Measurements from ENCODE around the gene KCNT1. TPM values are rescaled to one million over a fixed set of nuclear protein-coding genes. Genes with fewer than 3 reads are reported as not detected.

Gene KCNT1
- total RNA-seq, 4 donors from 2014 or later, result 0.21 TPM; not detected in 3

DNA sequence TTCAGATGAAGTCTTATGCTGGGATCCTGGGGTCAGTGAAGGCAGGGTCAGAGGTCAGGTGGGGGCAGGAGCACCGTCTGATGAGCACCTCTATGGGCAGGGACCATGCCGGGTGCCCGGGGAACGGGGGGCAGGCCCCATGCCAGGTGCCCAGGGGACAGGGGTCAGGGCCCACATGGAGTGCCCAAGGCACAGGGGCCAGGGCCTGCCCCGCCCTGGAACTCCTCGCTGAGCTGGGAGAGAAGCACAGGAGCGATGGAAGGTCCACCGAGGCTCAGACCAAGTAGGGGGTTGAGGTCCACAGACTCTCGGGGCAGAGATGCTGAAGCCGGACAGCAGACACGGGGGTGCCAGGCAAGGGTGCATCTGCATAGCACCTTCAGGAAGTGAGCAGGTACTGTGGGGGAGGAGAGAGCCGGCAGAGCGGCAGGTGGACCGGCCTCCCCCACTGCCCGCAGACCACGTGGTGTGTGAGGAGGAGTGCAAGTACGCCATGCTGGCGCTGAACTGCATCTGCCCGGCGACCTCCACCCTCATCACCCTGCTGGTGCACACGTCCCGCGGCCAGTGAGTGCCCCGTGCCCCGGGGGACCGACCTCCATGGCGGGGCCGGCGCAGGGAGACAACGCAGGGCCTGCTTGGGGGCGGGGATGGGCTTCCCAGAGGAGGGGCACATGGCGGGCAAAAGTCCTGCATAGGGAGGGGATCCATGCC lies 67.7 kb downstream of the KCNT1 start:
- intact Hi-C loops (cut with DNase I), result no loop called here
- no peak overlapping the region for H3K27ac ChIP-seq
- 83 to 89% methylated on average over 8 to 30 of the region's 32 CpGs for WGBS, 2 donors
- TF ChIP-seq POLR2A (IDR thresholded peaks at IDR 0.05), result no peak
- TF ChIP-seq, protein P1, sequence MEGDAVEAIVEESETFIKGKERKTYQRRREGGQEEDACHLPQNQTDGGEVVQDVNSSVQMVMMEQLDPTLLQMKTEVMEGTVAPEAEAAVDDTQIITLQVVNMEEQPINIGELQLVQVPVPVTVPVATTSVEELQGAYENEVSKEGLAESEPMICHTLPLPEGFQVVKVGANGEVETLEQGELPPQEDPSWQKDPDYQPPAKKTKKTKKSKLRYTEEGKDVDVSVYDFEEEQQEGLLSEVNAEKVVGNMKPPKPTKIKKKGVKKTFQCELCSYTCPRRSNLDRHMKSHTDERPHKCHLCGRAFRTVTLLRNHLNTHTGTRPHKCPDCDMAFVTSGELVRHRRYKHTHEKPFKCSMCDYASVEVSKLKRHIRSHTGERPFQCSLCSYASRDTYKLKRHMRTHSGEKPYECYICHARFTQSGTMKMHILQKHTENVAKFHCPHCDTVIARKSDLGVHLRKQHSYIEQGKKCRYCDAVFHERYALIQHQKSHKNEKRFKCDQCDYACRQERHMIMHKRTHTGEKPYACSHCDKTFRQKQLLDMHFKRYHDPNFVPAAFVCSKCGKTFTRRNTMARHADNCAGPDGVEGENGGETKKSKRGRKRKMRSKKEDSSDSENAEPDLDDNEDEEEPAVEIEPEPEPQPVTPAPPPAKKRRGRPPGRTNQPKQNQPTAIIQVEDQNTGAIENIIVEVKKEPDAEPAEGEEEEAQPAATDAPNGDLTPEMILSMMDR (IDR thresholded peaks at IDR 0.05), result no peak
- no peaks in the 10 kb centered on the region for H3K36me3 ChIP-seq
- no peaks in the 10 kb centered on the region for H3K27me3 ChIP-seq
- H3K4me3 ChIP-seq (replicated peaks in 1 of 3), result no peak overlapping the region
- no peaks in the 10 kb centered on the region for H3K4me1 ChIP-seq
- no peak for DNase-seq
- no peaks in the 10 kb centered on the region for H3K9me3 ChIP-seq

DNA sequence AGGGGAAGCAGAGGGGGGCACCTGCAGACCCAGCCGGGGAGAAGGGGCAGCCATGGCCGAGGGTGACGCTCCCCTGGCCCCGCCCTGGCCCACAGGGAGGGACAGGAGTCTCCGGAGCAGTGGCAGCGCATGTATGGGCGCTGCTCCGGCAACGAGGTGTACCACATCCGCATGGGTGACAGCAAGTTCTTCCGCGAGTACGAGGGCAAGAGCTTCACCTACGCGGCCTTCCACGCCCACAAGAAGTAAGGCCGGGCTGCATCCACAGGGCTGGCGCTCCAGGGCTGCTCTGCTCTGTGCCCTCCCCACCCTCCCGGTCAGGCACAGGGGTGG lies 68.2 kb downstream of the KCNT1 start:
- WGBS, 2 donors, result 85 to 86% methylated on average over 4 to 7 of the region's 19 CpGs
- H3K4me1 ChIP-seq, result no peaks in the 10 kb centered on the region
- H3K9me3 ChIP-seq, result no peaks in the 10 kb centered on the region
- no peaks in the 10 kb centered on the region for H3K36me3 ChIP-seq
- no peak for DNase-seq
- no peak overlapping the region for H3K27ac ChIP-seq
- intact Hi-C loops (cut with DNase I), result no loop called here
- no peaks in the 10 kb centered on the region for H3K27me3 ChIP-seq
- H3K4me3 ChIP-seq (replicated peaks in 1 of 3), result no peak overlapping the region
- TF ChIP-seq POLR2A (IDR thresholded peaks at IDR 0.05), result no peak
- TF ChIP-seq, protein P1 (IDR thresholded peaks at IDR 0.05), result no peak

- H3K27me3 ChIP-seq, result no peaks in the 10 kb centered on the region
- no peaks in the 10 kb centered on the region for H3K4me1 ChIP-seq
- no peaks in the 10 kb centered on the region for H3K9me3 ChIP-seq
- DNase-seq, result no peak
- no peak overlapping the region for H3K27ac ChIP-seq
- WGBS, 2 donors, result 93 to 94% methylated on average over 14 to 26 of the region's 26 CpGs
- TF ChIP-seq POLR2A (IDR thresholded peaks at IDR 0.05), result no peak
- TF ChIP-seq, protein P1 (IDR thresholded peaks at IDR 0.05), result no peak
- no peak overlapping the region for H3K4me3 ChIP-seq (replicated peaks in 1 of 3)
- no peaks in the 10 kb centered on the region for H3K36me3 ChIP-seq
- intact Hi-C loops (cut with DNase I), result no loop called here
These were observed 68.8 kb downstream of the KCNT1 start for GRCh38 chr9:135770771-135771170.

DNA sequence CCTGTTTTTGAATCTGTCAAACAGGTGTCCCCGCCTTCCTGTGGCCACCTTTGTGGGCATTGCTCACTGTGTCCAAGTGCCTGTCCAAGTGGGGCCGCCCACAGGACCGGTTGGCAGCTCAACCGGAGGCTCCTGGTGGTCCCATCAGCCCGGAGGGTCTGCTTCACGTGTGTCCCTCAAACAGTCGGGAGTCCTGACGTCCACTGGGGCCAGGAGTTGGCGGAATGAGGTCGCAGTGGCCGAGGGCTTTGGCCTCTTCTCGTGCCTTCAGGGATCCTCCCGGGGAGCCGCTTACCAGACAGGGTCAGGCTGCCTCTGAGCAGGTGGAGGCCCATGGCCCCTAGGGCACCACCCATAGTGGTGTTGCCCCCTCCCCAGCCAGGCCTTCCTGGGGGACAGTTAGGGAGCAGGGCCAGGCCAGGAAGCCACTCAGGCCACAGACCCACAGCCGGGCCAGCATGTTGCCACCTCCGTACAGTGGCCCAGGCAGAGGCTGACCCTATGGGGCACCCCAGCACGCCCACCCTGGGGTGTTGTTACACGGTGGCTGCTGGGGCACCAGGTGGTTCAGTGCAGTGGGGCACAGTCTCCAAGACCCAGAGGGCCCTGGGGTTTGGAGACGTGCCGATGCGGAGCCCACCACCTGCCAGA lies 69.5 kb downstream of the KCNT1 start:
- intact Hi-C loops (cut with DNase I), result no loop called here
- Histone ChIP-seq H3K9me3 (no peaks in the 10 kb centered on the region), H3K36me3 (no peaks in the 10 kb centered on the region), H3K4me3 (replicated peaks in 1 of 3) (no peak overlapping the region), H3K27ac (no peak overlapping the region), H3K27me3 (no peaks in the 10 kb centered on the region), H3K4me1 (no peaks in the 10 kb centered on the region)
- no peak for TF ChIP-seq POLR2A (IDR thresholded peaks at IDR 0.05)
- TF ChIP-seq, protein P1 (IDR thresholded peaks at IDR 0.05), result no peak
- DNase-seq, result no peak
- 92% methylated on average over 10 of the region's 21 CpGs; no CpG with 5 or more reads in 1 of the 2 donors for WGBS, 2 donors

DNA sequence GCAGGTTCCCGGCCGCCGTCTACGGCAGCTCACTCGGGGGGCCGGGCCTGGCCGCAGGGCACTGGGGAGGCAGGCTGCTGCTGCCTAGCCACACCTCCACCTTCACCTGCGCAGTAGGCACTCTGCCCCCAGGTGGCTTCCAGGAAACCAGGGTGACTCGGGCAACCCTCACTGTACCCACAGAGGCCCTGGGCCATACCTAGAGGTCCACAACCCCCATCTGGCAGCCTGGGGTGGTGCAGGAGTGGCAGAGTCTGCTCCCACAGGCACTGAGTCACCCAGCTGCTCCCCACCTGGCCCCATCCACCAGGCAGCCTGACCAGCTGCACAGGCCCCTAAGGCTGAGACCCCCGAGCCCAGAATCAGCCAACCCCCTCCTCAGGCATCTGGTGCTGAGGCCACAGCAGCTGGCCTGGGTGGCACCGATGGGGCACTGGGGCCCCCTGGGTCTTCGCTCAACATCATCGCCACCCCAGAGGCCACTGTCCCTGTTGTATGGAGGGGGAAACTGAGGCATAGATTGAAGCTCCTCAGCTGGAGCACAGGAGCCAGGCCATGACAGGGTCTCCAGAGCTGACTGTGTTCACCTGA lies 70.2 kb downstream of the KCNT1 start:
- intact Hi-C loops (cut with DNase I), result no loop called here
- TF ChIP-seq POLR2A (IDR thresholded peaks at IDR 0.05), result no peak
- TF ChIP-seq, protein P1 (IDR thresholded peaks at IDR 0.05), result no peak
- no peak for DNase-seq
- H3K4me1 ChIP-seq, result no peaks in the 10 kb centered on the region
- H3K9me3 ChIP-seq, result no peaks in the 10 kb centered on the region
- no peak overlapping the region for H3K27ac ChIP-seq
- whole genome bisulfite sequencing, 2 donors, result 85% methylated on average over 5 of the region's 13 CpGs; no CpG with 5 or more reads in 1 of the 2 donors
- H3K27me3 ChIP-seq, result no peaks in the 10 kb centered on the region
- no peaks in the 10 kb centered on the region for H3K36me3 ChIP-seq
- H3K4me3 ChIP-seq (replicated peaks in 1 of 3), result no peak overlapping the region

All from thyroid gland (tissue), 4 donors.